ENCODE data around the gene STXBP6.
A peak's percentile ranks its signal among the peaks of the same experiment; 100 is the strongest.
"Not testable (repeated sequence)": the region's sequence is repeated elsewhere in the genome, so short reads cannot be mapped to it uniquely, and the experiment has no call there.

The STXBP6 gene

GRCh38 chr14:24818058-24818822 lies 231.7 kb downstream of the STXBP6 start:
- DNase-seq, result no peak

GRCh38 chr14:24817212-24818057 lies 232.5 kb downstream of the STXBP6 start:
- DNase-seq, result peak; percentile 16

GRCh38 chr14:24816929-24817211 lies 233.1 kb downstream of the STXBP6 start:
- DNase-seq, result no peak

GRCh38 chr14:24816011-24816928 lies 233.7 kb downstream of the STXBP6 start:
- no peak for DNase-seq

- no peak for DNase-seq
Observed at GRCh38 chr14:24815543-24815942, 234.4 kb downstream of the STXBP6 start.

- no peak for DNase-seq
Observed at GRCh38 chr14:24814944-24815343, 235.0 kb downstream of the STXBP6 start.

- DNase-seq, result no peak
Observed at GRCh38 chr14:24814346-24814745, 235.6 kb downstream of the STXBP6 start.

GRCh38 chr14:24813819-24814259 lies 236.1 kb downstream of the STXBP6 start:
- DNase-seq, result no peak

- no peak for DNase-seq
Observed at GRCh38 chr14:24813089-24813815, 236.7 kb downstream of the STXBP6 start.

- DNase-seq, result no peak
Observed at GRCh38 chr14:24809135-24809534, 240.8 kb downstream of the STXBP6 start.

GRCh38 chr14:24808412-24808811 lies 241.5 kb downstream of the STXBP6 start:
- no peak for DNase-seq

GRCh38 chr14:24806061-24806678 lies 243.8 kb downstream of the STXBP6 start:
- DNase-seq, result peak; percentile 11 to 22

GRCh38 chr14:24804552-24805212 lies 245.3 kb downstream of the STXBP6 start:
- no peak for DNase-seq

- no peak for DNase-seq
Observed at GRCh38 chr14:24803933-24804494, 245.9 kb downstream of the STXBP6 start.

GRCh38 chr14:24803426-24803825 lies 246.5 kb downstream of the STXBP6 start:
- DNase-seq, result not testable (repeated sequence)

- DNase-seq, result no peak
Observed at GRCh38 chr14:24802236-24802635, 247.7 kb downstream of the STXBP6 start.

- DNase-seq, result no peak
Observed at GRCh38 chr14:24801024-24801423, 248.9 kb downstream of the STXBP6 start.

- DNase-seq, result no peak
Observed at GRCh38 chr14:24798911-24799462, 251.0 kb downstream of the STXBP6 start.

GRCh38 chr14:24795406-24795805 lies 254.5 kb downstream of the STXBP6 start:
- no peak for DNase-seq

- no peak for DNase-seq
Observed at GRCh38 chr14:24794644-24795305, 255.2 kb downstream of the STXBP6 start.
